B cell (primary cell): ENCODE measurements around the gene FAM53A.
A peak's percentile ranks its signal among the peaks of the same experiment; 100 is the strongest.

ENCODE experiments used
- EZH2 ChIP-seq: IDR thresholded peaks from 2 replicates; pipeline ENCODE4 v1.6.1; 2012; ENCODE audit warnings: borderline replicate concordance, low read depth, mild to moderate bottlenecking, moderate library complexity, low read length; ENCODE audit not compliant: insufficient read depth, poor library complexity, severe bottlenecking
- TF ChIP-seq, protein P1 (sequence below): fragments of 200-600 bp; IDR thresholded peaks from one replicate; pipeline ENCODE4 v1.8.0; 2022; ENCODE audit warnings: antibody characterized with exemption, mild to moderate bottlenecking

- TF ChIP-seq, protein P1, sequence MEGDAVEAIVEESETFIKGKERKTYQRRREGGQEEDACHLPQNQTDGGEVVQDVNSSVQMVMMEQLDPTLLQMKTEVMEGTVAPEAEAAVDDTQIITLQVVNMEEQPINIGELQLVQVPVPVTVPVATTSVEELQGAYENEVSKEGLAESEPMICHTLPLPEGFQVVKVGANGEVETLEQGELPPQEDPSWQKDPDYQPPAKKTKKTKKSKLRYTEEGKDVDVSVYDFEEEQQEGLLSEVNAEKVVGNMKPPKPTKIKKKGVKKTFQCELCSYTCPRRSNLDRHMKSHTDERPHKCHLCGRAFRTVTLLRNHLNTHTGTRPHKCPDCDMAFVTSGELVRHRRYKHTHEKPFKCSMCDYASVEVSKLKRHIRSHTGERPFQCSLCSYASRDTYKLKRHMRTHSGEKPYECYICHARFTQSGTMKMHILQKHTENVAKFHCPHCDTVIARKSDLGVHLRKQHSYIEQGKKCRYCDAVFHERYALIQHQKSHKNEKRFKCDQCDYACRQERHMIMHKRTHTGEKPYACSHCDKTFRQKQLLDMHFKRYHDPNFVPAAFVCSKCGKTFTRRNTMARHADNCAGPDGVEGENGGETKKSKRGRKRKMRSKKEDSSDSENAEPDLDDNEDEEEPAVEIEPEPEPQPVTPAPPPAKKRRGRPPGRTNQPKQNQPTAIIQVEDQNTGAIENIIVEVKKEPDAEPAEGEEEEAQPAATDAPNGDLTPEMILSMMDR = peak; percentile 90
- no peak for TF ChIP-seq EZH2
These were observed 42.2 kb upstream of the FAM53A start for GRCh38 chr4:1726146-1726934.
